Measurements from ENCODE around the gene PSMC3IP.

DNA sequence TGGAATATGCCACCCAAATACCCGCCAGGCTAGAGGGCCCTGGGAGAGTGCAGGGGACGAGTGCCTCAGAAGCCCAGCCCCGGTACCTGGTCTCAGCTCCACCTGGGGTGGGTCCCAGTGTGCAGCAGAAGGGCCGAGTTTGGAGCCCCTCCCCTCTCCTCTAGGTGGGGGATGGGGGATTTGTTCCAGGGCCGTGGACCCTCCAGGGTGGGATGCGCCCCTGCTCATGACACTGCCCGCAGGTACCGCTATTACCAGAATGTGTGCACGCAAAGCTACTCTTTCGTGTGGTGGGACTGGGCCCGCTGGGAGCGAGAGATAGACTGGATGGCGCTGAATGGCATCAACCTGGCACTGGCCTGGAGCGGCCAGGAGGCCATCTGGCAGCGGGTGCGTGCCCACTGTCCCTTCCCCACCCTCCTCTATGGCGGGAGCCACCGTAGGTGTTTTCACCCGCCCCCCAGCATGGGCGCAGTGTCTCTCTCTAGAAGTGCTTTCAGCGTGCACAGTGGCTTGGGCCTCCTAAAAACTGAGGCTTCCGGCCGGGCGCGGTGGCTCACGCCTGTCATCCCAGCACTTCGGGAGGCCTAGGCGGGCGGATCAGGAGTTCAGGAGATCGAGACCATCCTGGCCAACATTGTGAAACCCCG lies 40.2 kb downstream of the PSMC3IP start:
- TF ChIP-seq, protein P1, sequence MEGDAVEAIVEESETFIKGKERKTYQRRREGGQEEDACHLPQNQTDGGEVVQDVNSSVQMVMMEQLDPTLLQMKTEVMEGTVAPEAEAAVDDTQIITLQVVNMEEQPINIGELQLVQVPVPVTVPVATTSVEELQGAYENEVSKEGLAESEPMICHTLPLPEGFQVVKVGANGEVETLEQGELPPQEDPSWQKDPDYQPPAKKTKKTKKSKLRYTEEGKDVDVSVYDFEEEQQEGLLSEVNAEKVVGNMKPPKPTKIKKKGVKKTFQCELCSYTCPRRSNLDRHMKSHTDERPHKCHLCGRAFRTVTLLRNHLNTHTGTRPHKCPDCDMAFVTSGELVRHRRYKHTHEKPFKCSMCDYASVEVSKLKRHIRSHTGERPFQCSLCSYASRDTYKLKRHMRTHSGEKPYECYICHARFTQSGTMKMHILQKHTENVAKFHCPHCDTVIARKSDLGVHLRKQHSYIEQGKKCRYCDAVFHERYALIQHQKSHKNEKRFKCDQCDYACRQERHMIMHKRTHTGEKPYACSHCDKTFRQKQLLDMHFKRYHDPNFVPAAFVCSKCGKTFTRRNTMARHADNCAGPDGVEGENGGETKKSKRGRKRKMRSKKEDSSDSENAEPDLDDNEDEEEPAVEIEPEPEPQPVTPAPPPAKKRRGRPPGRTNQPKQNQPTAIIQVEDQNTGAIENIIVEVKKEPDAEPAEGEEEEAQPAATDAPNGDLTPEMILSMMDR (IDR thresholded peaks at IDR 0.05; ENCODE audit: low read depth, low read length) = no peak
- TF ChIP-seq MYC (IDR thresholded peaks at IDR 0.05; ENCODE audit: low read depth, low read length) = no peak

Data from NB4 (cell line).